ENCODE data around the gene RPS3A. TPM values are rescaled to one million over a fixed set of nuclear protein-coding genes. Genes with fewer than 3 reads are reported as not detected.
"Not testable (repeated sequence)": the region's sequence is repeated elsewhere in the genome, so short reads cannot be mapped to it uniquely, and the experiment has no call there.

Gene RPS3A
- polyA plus RNA-seq (2013, experiment 1 of 2; ENCODE audit: insufficient read length), result 2,801 TPM
- polyA plus RNA-seq (2013, experiment 2 of 2; ENCODE audit: insufficient read length), result 2,814 TPM

GRCh38 chr4:151099229-151099975 is at the start of gene RPS3A:
TSS of gene RPS3A (plus strand) at chr4:151099628. CDS start at chr4:151099653, 25 bp downstream.
- DNase-seq, result peak; percentile 98

- no peak for DNase-seq
Measured at GRCh38 chr4:151052785-151053184, 46.6 kb upstream of the RPS3A start.

DNA sequence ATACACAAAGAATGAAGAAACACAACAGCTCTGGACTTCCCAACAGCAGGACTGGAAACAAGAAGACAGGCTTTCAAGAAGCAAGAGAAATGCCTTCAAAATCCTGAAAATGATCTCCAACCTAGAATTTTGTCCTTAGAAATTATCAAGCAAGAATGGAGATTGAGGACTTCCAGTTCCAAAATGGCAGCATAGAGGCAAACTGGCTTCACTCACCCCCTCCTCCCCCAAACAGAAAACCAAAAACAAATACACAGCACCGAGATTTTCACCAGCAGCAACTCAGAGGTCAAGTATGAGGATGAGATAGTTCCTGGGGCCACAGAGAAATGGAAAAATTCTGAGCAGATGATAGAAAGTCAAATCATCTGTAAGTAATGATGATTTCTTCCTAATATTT is 43.9 kb upstream of the RPS3A start:
- DNase-seq, result no peak

GRCh38 chr4:151063143-151063542 is 36.3 kb upstream of the RPS3A start:
- DNase-seq, result not testable (repeated sequence)

GRCh38 chr4:151067316-151067970 is 32.0 kb upstream of the RPS3A start:
- DNase-seq, result peak; percentile 61

GRCh38 chr4:151074416-151074916 is 25.0 kb upstream of the RPS3A start:
- DNase-seq, result no peak

GRCh38 chr4:151077978-151078377 is 21.4 kb upstream of the RPS3A start:
- DNase-seq, result not testable (repeated sequence)

- DNase-seq, result no peak
Measured at GRCh38 chr4:151087467-151087866, 12.0 kb upstream of the RPS3A start.

- no peak for DNase-seq
Measured at GRCh38 chr4:151091047-151091446, 8.4 kb upstream of the RPS3A start.

DNA sequence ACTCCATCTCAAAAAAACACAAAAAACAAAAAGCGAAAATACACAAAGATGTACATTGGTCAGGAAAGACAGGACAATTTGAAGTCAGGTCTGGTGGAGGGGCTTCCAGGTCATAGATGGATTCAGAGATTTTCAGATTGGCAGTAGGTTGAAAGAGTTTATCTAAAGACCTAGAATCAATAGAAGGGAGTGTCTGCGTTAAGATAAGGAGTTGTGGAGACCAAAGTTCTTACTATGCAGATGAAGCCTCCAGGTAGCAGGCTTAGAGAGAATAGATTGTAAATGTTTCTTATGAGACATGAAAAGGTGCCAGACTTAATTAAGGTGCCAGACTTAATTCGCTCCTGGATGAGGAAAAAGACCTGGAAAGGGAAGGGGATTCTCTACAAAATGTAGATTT is 6.9 kb upstream of the RPS3A start:
- DNase-seq, result no peak

GRCh38 chr4:151093203-151093602 is 6.2 kb upstream of the RPS3A start:
- DNase-seq, result no peak

- DNase-seq, result no peak
Measured at GRCh38 chr4:151094290-151094751, 5.1 kb upstream of the RPS3A start.

GRCh38 chr4:151095142-151095541 is 4.3 kb upstream of the RPS3A start:
- DNase-seq, result no peak

GRCh38 chr4:151097759-151098158 is 1.7 kb upstream of the RPS3A start:
- no peak for DNase-seq

DNA sequence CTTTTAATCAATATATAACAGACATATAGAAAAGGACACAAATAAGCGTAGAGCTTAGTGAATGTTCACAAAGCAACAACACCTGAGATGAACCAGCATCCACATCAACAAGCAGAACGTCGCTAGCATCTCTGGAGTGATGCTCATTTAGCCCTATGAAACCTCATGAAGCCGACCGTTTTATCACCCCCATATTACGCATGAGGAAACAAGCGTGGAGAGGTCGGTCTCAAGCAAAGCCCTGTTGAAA is 524 bp upstream of the RPS3A start:
- DNase-seq, result no peak

- DNase-seq, result peak; percentile 28
Measured at GRCh38 chr4:151099976-151100417, 569 bp downstream of the RPS3A start.

DNA sequence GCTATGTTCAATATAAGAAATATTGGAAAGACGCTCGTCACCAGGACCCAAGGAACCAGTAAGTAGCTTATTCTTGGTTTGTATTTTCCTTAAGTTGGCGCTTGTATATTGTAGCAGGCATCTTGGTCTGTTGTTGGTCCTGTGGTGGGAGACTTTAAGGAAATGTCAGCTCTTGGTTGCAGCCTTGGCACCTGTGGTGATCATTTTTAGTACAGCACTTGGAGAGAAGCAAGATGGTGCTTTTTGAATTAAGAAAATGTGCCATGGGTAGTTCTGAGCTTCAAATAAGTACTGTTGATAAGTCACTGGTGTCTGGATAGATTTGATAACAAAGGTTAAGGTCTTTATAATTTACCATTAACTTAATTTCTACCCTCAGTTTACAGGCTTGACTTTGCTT is 1.1 kb downstream of the RPS3A start:
- no peak for DNase-seq

- DNase-seq, result no peak
Measured at GRCh38 chr4:151103758-151104157, 4.3 kb downstream of the RPS3A start.

- no peak for DNase-seq
Measured at GRCh38 chr4:151104621-151105020, 5.2 kb downstream of the RPS3A start.

- DNase-seq, result no peak
Measured at GRCh38 chr4:151105454-151106032, 6.1 kb downstream of the RPS3A start.

DNA sequence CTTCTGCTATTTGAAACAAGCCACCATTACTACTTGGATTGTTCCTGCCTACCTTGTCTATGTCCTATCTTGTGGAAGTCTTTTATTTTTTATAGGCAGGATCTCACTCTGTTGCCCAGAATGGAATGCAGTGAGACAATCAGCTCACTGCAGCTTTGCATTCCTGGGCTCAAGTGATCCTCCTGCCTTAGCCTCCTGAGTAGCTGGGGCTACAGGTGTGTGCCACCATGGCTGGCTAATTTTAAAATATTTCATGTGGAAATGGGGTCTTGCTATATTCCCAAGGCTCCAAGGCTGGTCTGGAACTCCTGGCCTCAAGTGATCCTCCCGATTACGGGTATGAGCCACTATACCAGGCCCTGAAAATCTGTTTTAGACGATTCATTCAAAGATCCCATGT is 7.6 kb downstream of the RPS3A start:
- DNase-seq, result no peak

- DNase-seq, result no peak
Measured at GRCh38 chr4:151110236-151110635, 10.8 kb downstream of the RPS3A start.

DNA sequence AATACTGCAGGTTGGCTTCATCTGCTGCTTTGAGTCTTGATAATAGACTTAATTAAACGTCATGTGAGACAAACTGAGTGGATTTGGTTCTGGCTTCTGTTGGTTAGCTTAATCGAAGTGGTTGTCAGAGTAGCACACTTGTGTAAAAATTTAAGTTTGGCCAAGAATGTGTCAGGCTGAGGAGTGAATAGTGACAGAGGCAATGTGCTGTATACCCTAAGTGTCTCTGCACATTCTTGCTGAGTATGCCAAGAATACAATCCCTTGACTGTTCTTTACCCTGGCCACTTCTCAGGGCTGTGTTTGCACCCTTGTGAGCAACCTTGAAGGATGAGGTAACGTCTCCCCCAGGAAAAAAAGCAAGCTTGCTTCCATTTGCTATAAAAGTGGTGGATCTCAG is 14.9 kb downstream of the RPS3A start:
- no peak for DNase-seq

GRCh38 chr4:151114986-151115385 is 15.6 kb downstream of the RPS3A start:
- peak; percentile 14 for DNase-seq

Data from fibroblast of skin of abdomen (primary cell).